PFSK-1 (cell line): ENCODE results near the gene HIPK2.

ENCODE experiments used
- FOXP2 ChIP-seq: optimal IDR thresholded peaks from 2 replicates; pipeline ENCODE3; 2011; ENCODE audit warnings: borderline replicate concordance, control low read depth, inconsistent platforms; ENCODE audit not compliant: insufficient read depth; ENCODE audit errors: extremely low read length, extremely low read depth
- POLR2AphosphoS5 ChIP-seq: IDR thresholded peaks from 2 replicates; pipeline ENCODE4 v1.6.1; 2012; ENCODE audit warnings: low read depth, mild to moderate bottlenecking, control low read depth, low read length, moderate library complexity
- REST ChIP-seq, 2 experiments: IDR thresholded peaks; 2 replicates each; pipeline versions ENCODE4 v1.6.1 to v1.8.0; 2011 to 2012; ENCODE audit warnings: low read depth in 2 of 2, low read length in 2 of 2, control low read depth in 1 of 2, inconsistent platforms in 1 of 2, mild to moderate bottlenecking in 1 of 2, moderate library complexity in 1 of 2; ENCODE audit not compliant: insufficient read depth in 1 of 2
- SIN3A ChIP-seq: IDR thresholded peaks from 2 replicates; pipeline ENCODE4 v1.6.1; 2012; ENCODE audit warnings: mild to moderate bottlenecking, low read length, moderate library complexity, borderline replicate concordance; ENCODE audit not compliant: insufficient read depth
- TAF1 ChIP-seq: IDR thresholded peaks from 2 replicates; pipeline ENCODE4 v1.6.1; 2012; ENCODE audit warnings: low read length, control low read depth, borderline replicate concordance; ENCODE audit not compliant: insufficient read depth

The HIPK2 gene

GRCh38 chr7:139601176-139601575, 176.6 kb downstream of the HIPK2 start:
- no peak for TF ChIP-seq SIN3A
- no peak for TF ChIP-seq POLR2AphosphoS5
- TF ChIP-seq TAF1 = no peak
- TF ChIP-seq FOXP2 = no peak
- TF ChIP-seq REST (IDR thresholded peaks at IDR 0.05; ENCODE audit: insufficient read depth in 1 of 2, low read depth in 2 of 2, low read length in 2 of 2) = no peak

GRCh38 chr7:139600306-139600705, 177.5 kb downstream of the HIPK2 start:
- no peak for TF ChIP-seq POLR2AphosphoS5
- no peak for TF ChIP-seq REST (IDR thresholded peaks at IDR 0.05; ENCODE audit: insufficient read depth in 1 of 2, low read depth in 2 of 2, low read length in 2 of 2)
- TF ChIP-seq SIN3A = no peak
- TF ChIP-seq TAF1 = no peak
- no peak for TF ChIP-seq FOXP2

- TF ChIP-seq FOXP2 (no peak), POLR2AphosphoS5 (no peak), REST (IDR thresholded peaks at IDR 0.05; ENCODE audit: insufficient read depth in 1 of 2, low read depth in 2 of 2, low read length in 2 of 2) (no peak), TAF1 (no peak), SIN3A (no peak)
Observed at GRCh38 chr7:139598642-139599041, 179.2 kb downstream of the HIPK2 start.

- TF ChIP-seq REST (IDR thresholded peaks at IDR 0.05; ENCODE audit: insufficient read depth in 1 of 2, low read depth in 2 of 2, low read length in 2 of 2) (no peak), POLR2AphosphoS5 (no peak), SIN3A (no peak), TAF1 (no peak), FOXP2 (no peak)
Observed at GRCh38 chr7:139597028-139597427, 180.8 kb downstream of the HIPK2 start.

GRCh38 chr7:139596626-139597025, 181.2 kb downstream of the HIPK2 start:
- TF ChIP-seq SIN3A (no peak), FOXP2 (no peak), TAF1 (no peak), REST (IDR thresholded peaks at IDR 0.05; ENCODE audit: insufficient read depth in 1 of 2, low read depth in 2 of 2, low read length in 2 of 2) (no peak), POLR2AphosphoS5 (no peak)
